ENCODE results near the gene XPO4. TPM values are rescaled to one million over a fixed set of nuclear protein-coding genes. Genes with fewer than 3 reads are reported as not detected.
"Not testable (repeated sequence)": the region's sequence is repeated elsewhere in the genome, so short reads cannot be mapped to it uniquely, and the experiment has no call there.

XPO4 gene
- total and polyA plus RNA-seq, 3 donors from 2014 or later = 13.0 to 31.4 (median 27.6) TPM

GRCh38 chr13:20767309-20767943, 135.1 kb downstream of the XPO4 start:
- no peaks in the 10 kb centered on the region for H3K27me3 ChIP-seq
- intact Hi-C loops (cut with DNase I; ENCODE audit: low total_unique reads) = no loop called here
- H3K36me3 ChIP-seq (ENCODE audit: low read depth, missing control alignments) = no peaks in the 10 kb centered on the region
- no peak for DNase-seq
- H3K9me3 ChIP-seq = no peaks in the 10 kb centered on the region
- no peak for TF ChIP-seq CTCF (IDR thresholded peaks at IDR 0.05)
- TF ChIP-seq POLR2A (IDR thresholded peaks at IDR 0.05) = no peak
- H3K4me1 ChIP-seq = peaks cover 2% of the 10 kb centered on the region
- H3K27ac ChIP-seq = no peak overlapping the region
- H3K4me3 ChIP-seq = no peak overlapping the region
- 94% methylated on average over 2 of the region's 2 CpGs for WGBS, 2 donors

GRCh38 chr13:20760872-20761271, 141.7 kb downstream of the XPO4 start:
- 80 to 90% methylated on average over 3 of the region's 3 CpGs for WGBS, 2 donors
- intact Hi-C loops (cut with DNase I; ENCODE audit: low total_unique reads) = no loop called here
- Histone ChIP-seq H3K36me3 (ENCODE audit: low read depth, missing control alignments) (no peaks in the 10 kb centered on the region), H3K4me1 (no peaks in the 10 kb centered on the region), H3K9me3 (no peaks in the 10 kb centered on the region), H3K27ac (no peak overlapping the region), H3K4me3 (no peak overlapping the region), H3K27me3 (no peaks in the 10 kb centered on the region)
- DNase-seq = no peak
- TF ChIP-seq CTCF (IDR thresholded peaks at IDR 0.05) (no peak), POLR2A (IDR thresholded peaks at IDR 0.05) (no peak)

GRCh38 chr13:20754009-20754408, 148.5 kb downstream of the XPO4 start:
- intact Hi-C loops (cut with DNase I; ENCODE audit: low total_unique reads) = no loop called here
- no peak overlapping the region for H3K4me3 ChIP-seq

GRCh38 chr13:20749377-20749776, 153.2 kb downstream of the XPO4 start:
- 88 to 97% methylated on average over 1 of the region's 1 CpG for WGBS, 2 donors
- no peaks in the 10 kb centered on the region for H3K36me3 ChIP-seq (ENCODE audit: low read depth, missing control alignments)
- H3K4me3 ChIP-seq = no peak overlapping the region
- intact Hi-C loops (cut with DNase I; ENCODE audit: low total_unique reads) = no loop called here
- H3K9me3 ChIP-seq = no peaks in the 10 kb centered on the region
- TF ChIP-seq CTCF (IDR thresholded peaks at IDR 0.05) (no peak), POLR2A (IDR thresholded peaks at IDR 0.05) (no peak)
- no peaks in the 10 kb centered on the region for H3K4me1 ChIP-seq
- no peak for DNase-seq
- H3K27ac ChIP-seq = no peak overlapping the region
- no peaks in the 10 kb centered on the region for H3K27me3 ChIP-seq

More at GRCh38 chr13:20754009-20754408, 148.5 kb downstream of the XPO4 start:
- DNase-seq = no peak
- TF ChIP-seq CTCF (IDR thresholded peaks at IDR 0.05) = no peak
- no peak for TF ChIP-seq POLR2A (IDR thresholded peaks at IDR 0.05)
- Histone ChIP-seq H3K27me3 (no peaks in the 10 kb centered on the region), H3K9me3 (no peaks in the 10 kb centered on the region), H3K4me1 (no peaks in the 10 kb centered on the region), H3K36me3 (ENCODE audit: low read depth, missing control alignments) (no peaks in the 10 kb centered on the region), H3K27ac (no peak overlapping the region)

GRCh38 chr13:20743830-20744404, 158.6 kb downstream of the XPO4 start:
- H3K27me3 ChIP-seq; H3K9me3 ChIP-seq; H3K27ac ChIP-seq; DNase-seq; H3K4me1 ChIP-seq; intact Hi-C loops (cut with DNase I; ENCODE audit: low total_unique reads); H3K4me3 ChIP-seq; H3K36me3 ChIP-seq (ENCODE audit: low read depth, missing control alignments): not testable (repeated sequence)
- WGBS, 2 donors = 96 to 97% methylated on average over 4 of the region's 4 CpGs
